GM12878 (cell line): ENCODE measurements around the gene KRTAP10-9. TPM values are rescaled to one million over a fixed set of nuclear protein-coding genes. Genes with fewer than 3 reads are reported as not detected.

ENCODE experiments used
- ATAC-seq: fragments of 200-7000 bp; cut with Tn5 transposase; 3 replicates; pipeline ENCODE4 v1.9.1; 2020; ENCODE audit warnings: mild to moderate bottlenecking, moderate library complexity
- BruUV-seq: library from RNA; stranded (reverse); fragments of 400-500 nt; replicated peaks from 2 replicates; lab custom pipeline; 2021; lab: Mats Ljungman, UMichigan
- CTCF ChIA-PET: fragments of 300-600 bp; sonication (Branson Sonifier 250); formaldehyde crosslinking; extraction: SDS; loops from one replicate; lab custom pipeline; 2021; ENCODE audit warnings: inconsistent platforms; lab: Yijun Ruan, JAX
- POLR2A ChIA-PET: fragments of 350-600 bp; formaldehyde crosslinking; extraction: SDS; loops from one replicate; lab custom pipeline; 2021; ENCODE audit warnings: inconsistent platforms; lab: Charles Lee
- RAD21 ChIA-PET: fragments of 300-600 bp; sonication (Branson Sonifier 250); formaldehyde crosslinking; loops from one replicate; lab custom pipeline; 2023; ENCODE audit warnings: antibody characterized with exemption; ENCODE audit not compliant: unreplicated experiment; lab: Charles Lee
- SMC1A ChIA-PET: fragments of 300-600 bp; sonication (Branson Sonifier 250); formaldehyde crosslinking; loops from one replicate; lab custom pipeline; 2023; ENCODE audit not compliant: unreplicated experiment, uncharacterized antibody; lab: Charles Lee
- DNase-seq: peaks from one replicate; pipeline ENCODE4 v3.0.0-alpha.2; 2011; ENCODE audit warnings: low read depth, low spot score
- FAIRE-seq: peaks from 3 replicates; lab custom pipeline; 2011; peaks lifted over from hg19 to GRCh38; lab: Jason Lieb, UNC
- H2AFZ ChIP-seq: 2 replicates; pipeline ENCODE4 v1.6.0; 2011; ENCODE audit warnings: low read depth, low read length, control low read depth; ENCODE audit not compliant: control insufficient read depth
- H3K27ac ChIP-seq: 2 replicates; pipeline ENCODE4 v1.5.1; 2011; ENCODE audit warnings: control low read depth; ENCODE audit not compliant: control insufficient read depth, insufficient read depth
- H3K27me3 ChIP-seq, 2 experiments: replicated peaks in 1 of 2; 2 replicates each; pipeline versions ENCODE4 v1.6.0 to v1.6.1; 2011; ENCODE audit warnings: low read length in 1 of 2; ENCODE audit not compliant: control insufficient read depth in 2 of 2, insufficient read depth in 2 of 2
- H3K36me3 ChIP-seq, 2 experiments: 2 replicates each; pipeline ENCODE4 v1.5.1; 2011; ENCODE audit warnings: low read length in 1 of 2; ENCODE audit not compliant: control insufficient read depth in 2 of 2, insufficient read depth in 2 of 2
- H3K4me1 ChIP-seq: 2 replicates; pipeline ENCODE4 v1.6.1; 2011; ENCODE audit warnings: mild to moderate bottlenecking, low read length, moderate library complexity, mixed read lengths; ENCODE audit not compliant: control insufficient read depth, insufficient read depth
- H3K4me2 ChIP-seq: 2 replicates; pipeline ENCODE4 v1.6.0; 2011; ENCODE audit warnings: control low read depth; ENCODE audit not compliant: control insufficient read depth, insufficient read depth
- H3K4me3 ChIP-seq: fragments of 200-600 bp; sonication (generic); 2 replicates; pipeline ENCODE4 v1.5.1; 2016
- H3K79me2 ChIP-seq: 2 replicates; pipeline ENCODE4 v1.6.0; 2011; ENCODE audit warnings: low read length; ENCODE audit not compliant: control insufficient read depth, insufficient read depth
- H3K9ac ChIP-seq: 2 replicates; pipeline ENCODE4 v1.8.0; 2011; ENCODE audit warnings: low read length, control low read depth, mixed read lengths; ENCODE audit not compliant: control insufficient read depth, insufficient read depth
- H3K9me3 ChIP-seq: replicated peaks from 3 replicates; pipeline ENCODE4 v1.5.1; 2011; ENCODE audit warnings: mild to moderate bottlenecking, low read length; ENCODE audit not compliant: control insufficient read depth, insufficient read depth
- H4K20me1 ChIP-seq: 2 replicates; pipeline ENCODE4 v1.6.0; 2011; ENCODE audit not compliant: control insufficient read depth, insufficient read depth
- BCL3 ChIP-seq: IDR thresholded peaks from 2 replicates; pipeline ENCODE4 v1.6.1; 2011; ENCODE audit warnings: borderline replicate concordance, low read depth, mild to moderate bottlenecking, moderate library complexity, low read length; ENCODE audit not compliant: insufficient read depth, poor library complexity, severe bottlenecking
- CBX3 ChIP-seq: fragments of 200-600 bp; sonication (generic); IDR thresholded peaks from 2 replicates; pipeline ENCODE4 v1.6.1; 2016; ENCODE audit warnings: low read depth, borderline replicate concordance
- CHD4 ChIP-seq: fragments of 200-600 bp; sonication (generic); IDR thresholded peaks from 2 replicates; pipeline ENCODE4 v1.6.1; 2016; ENCODE audit warnings: mild to moderate bottlenecking
- HDAC2 ChIP-seq: fragments of 200-600 bp; sonication (generic); IDR thresholded peaks from 2 replicates; pipeline ENCODE4 v1.6.1; 2017
- NFIC ChIP-seq: IDR thresholded peaks from 2 replicates; pipeline ENCODE4 v1.6.1; 2012; ENCODE audit warnings: low read depth, mild to moderate bottlenecking, inconsistent platforms, low read length, moderate library complexity
- NFYB ChIP-seq: IDR thresholded peaks from 2 replicates; pipeline ENCODE4 v1.6.1; 2011; ENCODE audit warnings: low read depth, mild to moderate bottlenecking, low read length, improper control_type of control experiment, moderate library complexity; ENCODE audit not compliant: insufficient read depth
- NR2C2 ChIP-seq: IDR thresholded peaks from 2 replicates; pipeline ENCODE4 v1.6.1; 2011; ENCODE audit warnings: borderline replicate concordance, low read depth; ENCODE audit not compliant: control insufficient read depth, insufficient read length
- RAD21 ChIP-seq: IDR thresholded peaks from 2 replicates; pipeline ENCODE4 v1.6.1; 2011; ENCODE audit warnings: mild to moderate bottlenecking, low read depth, low read length, moderate library complexity; ENCODE audit not compliant: insufficient read depth
- RCOR1 ChIP-seq: conservative IDR thresholded peaks from 2 replicates; pipeline ENCODE4 v1.6.1; 2012; ENCODE audit warnings: low read depth, low read length, improper control_type of control experiment
- RFX5 ChIP-seq: IDR thresholded peaks from 2 replicates; pipeline ENCODE4 v1.6.1; 2011; ENCODE audit warnings: low read depth, low read length, improper control_type of control experiment
- RUNX3 ChIP-seq: IDR thresholded peaks from 2 replicates; pipeline ENCODE4 v1.6.1; 2012; ENCODE audit warnings: low read length, inconsistent platforms
- SMAD5 ChIP-seq: IDR thresholded peaks from 2 replicates; pipeline ENCODE4 v1.6.1; 2016; ENCODE audit warnings: antibody characterized with exemption, low read depth
- TBL1XR1 ChIP-seq: IDR thresholded peaks from 2 replicates; pipeline ENCODE4 v1.6.1; 2012; ENCODE audit warnings: low read depth, low read length, improper control_type of control experiment
- TCF3 ChIP-seq: IDR thresholded peaks from 2 replicates; pipeline ENCODE4 v1.6.1; 2012; ENCODE audit warnings: low read depth, mild to moderate bottlenecking, low read length, borderline replicate concordance; ENCODE audit not compliant: insufficient read depth
- YBX1 ChIP-seq: fragments of 450-650 bp; IDR thresholded peaks from 2 replicates; pipeline ENCODE4 v1.6.1; 2016; ENCODE audit warnings: antibody characterized with exemption
- YY1 ChIP-seq: IDR thresholded peaks from 2 replicates; pipeline ENCODE4 v1.6.1; 2011; ENCODE audit warnings: low read depth, mild to moderate bottlenecking, low read length
- WGBS: methylation state at CpG from one replicate; pipeline ENCODE4 v1.1.6; 2016; ENCODE audit warnings: low lambda C conversion rate; ENCODE audit not compliant: insufficient replicate concordance, insufficient coverage; ENCODE audit errors: missing lambda C conversion rate; 5-methylcytosine and 5-hydroxymethylcytosine counted together
- in situ Hi-C: fragments of 300-500 bp; cut with MboI; formaldehyde crosslinking; loops from 9 replicates; pipeline ENCODE4 v1.14.3; 2018; ENCODE audit warnings: mixed read lengths
- intact Hi-C: fragments of 100-400 bp; cut with micrococcal nuclease; formaldehyde crosslinking; loops from one replicate; pipeline ENCODE4 v1.14.2; 2022; ENCODE audit not compliant: unreplicated experiment
- polyA plus RNA-seq, 11 experiments: library from polyadenylated mRNA; depleted of rRNA in 4 of 11; unstranded in 6 of 11; stranded (reverse) in 5 of 11; fragments of >200 nt; fragmentation: Nextera tagmentation in 4 of 11; fragmentation: Illumina TruSeq in 1 of 11; extraction: Ambion mirVana in 4 of 11; extraction: Trizol in 1 of 11; gene quantifications; 1 replicate in 1 of 11; 2 replicates in 10 of 11; pipeline versions ENCODE4 v1.2.1 to v1.2.3, GENCODE V29; 2011 to 2016; ENCODE audit warnings: inconsistent platforms in 2 of 11, missing spikeins in 2 of 11, low read depth in 1 of 11
- total RNA-seq, 4 experiments: library from RNA; depleted of rRNA in 3 of 4; stranded (reverse); fragments of >200 nt in 3 of 4; fragmentation: Illumina TruSeq in 1 of 4; extraction: Trizol in 1 of 4; gene quantifications; 2 replicates each; pipeline versions ENCODE4 v1.2.1 to v1.2.3, GENCODE V29; 2013 to 2021
- TF ChIP-seq, protein P1 (sequence below): IDR thresholded peaks from 2 replicates; pipeline ENCODE4 v1.6.1; 2012; ENCODE audit warnings: low read depth, low read length, improper control_type of control experiment

The KRTAP10-9 gene
- total and polyA plus RNA-seq, 10 of the 15 experiments (the other 5 are each of a cell fraction or from before 2014, with no cell fraction given), result not detected

GRCh38 chr21:44616591-44616926 lies 10.3 kb upstream of the KRTAP10-9 start:
- no peaks in the 10 kb centered on the region for H3K79me2 ChIP-seq
- intact Hi-C loops, result no loop called here
- CTCF ChIA-PET, result no interaction called here
- no peak overlapping the region for H2AFZ ChIP-seq
- no peaks in the 10 kb centered on the region for H3K36me3 ChIP-seq
- DNase-seq (no peak), ATAC-seq (no peak), FAIRE-seq (no peak)
- no peaks in the 10 kb centered on the region for H4K20me1 ChIP-seq
- BruUV-seq, result no TSS peak
- WGBS, result 53% methylated on average over 16 of the region's 16 CpGs
- in situ Hi-C loops, result no loop called here
- POLR2A ChIA-PET, result no interaction called here
- no peak for TF ChIP-seq NR2C2
- no peak for TF ChIP-seq TCF3
- no peak for TF ChIP-seq RUNX3
- H3K9ac ChIP-seq, result no peak overlapping the region
- H3K27ac ChIP-seq, result no peak overlapping the region
- SMC1A ChIA-PET, result no interaction called here
- peaks cover 2% of the 10 kb centered on the region; the same call in 1 of the 3 replicates for H3K9me3 ChIP-seq
- no peak overlapping the region for H3K4me3 ChIP-seq
- no peaks in the 10 kb centered on the region for H3K27me3 ChIP-seq
- no peak overlapping the region for H3K4me2 ChIP-seq
- H3K4me1 ChIP-seq, result no peaks in the 10 kb centered on the region
- RAD21 ChIA-PET, result no interaction called here

- FAIRE-seq, result no peak
- no peaks in the 10 kb centered on the region for H3K27me3 ChIP-seq
These were observed 9.8 kb upstream of the KRTAP10-9 start for GRCh38 chr21:44617071-44617501.

More at GRCh38 chr21:44617071-44617501, 9.8 kb upstream of the KRTAP10-9 start:
- DNase-seq (no peak), ATAC-seq (no peak)
- 26% methylated on average over 8 of the region's 8 CpGs for WGBS
- intact Hi-C loops (no loop called here), in situ Hi-C loops (no loop called here)
- CTCF ChIA-PET, result no interaction called here
- H3K9me3 ChIP-seq, result no peaks in the 10 kb centered on the region; the same call in 2 of the 3 replicates
- no peak overlapping the region for H3K9ac ChIP-seq
- H3K4me1 ChIP-seq, result no peaks in the 10 kb centered on the region
- H2AFZ ChIP-seq, result no peak overlapping the region
- RAD21 ChIA-PET, result no interaction called here
- SMC1A ChIA-PET, result interaction anchor here (1.2 kb wide), 1 partner anchor 183 kb away, joined by 3 read pairs; no protein-coding TSS in a partner anchor
- no peak overlapping the region for H3K27ac ChIP-seq
- H4K20me1 ChIP-seq, result no peaks in the 10 kb centered on the region
- H3K4me3 ChIP-seq, result no peak overlapping the region
- POLR2A ChIA-PET, result no interaction called here
- H3K4me2 ChIP-seq, result no peak overlapping the region
- TF ChIP-seq YY1, result no peak
- TF ChIP-seq TBL1XR1, result no peak
- TF ChIP-seq, protein P1, sequence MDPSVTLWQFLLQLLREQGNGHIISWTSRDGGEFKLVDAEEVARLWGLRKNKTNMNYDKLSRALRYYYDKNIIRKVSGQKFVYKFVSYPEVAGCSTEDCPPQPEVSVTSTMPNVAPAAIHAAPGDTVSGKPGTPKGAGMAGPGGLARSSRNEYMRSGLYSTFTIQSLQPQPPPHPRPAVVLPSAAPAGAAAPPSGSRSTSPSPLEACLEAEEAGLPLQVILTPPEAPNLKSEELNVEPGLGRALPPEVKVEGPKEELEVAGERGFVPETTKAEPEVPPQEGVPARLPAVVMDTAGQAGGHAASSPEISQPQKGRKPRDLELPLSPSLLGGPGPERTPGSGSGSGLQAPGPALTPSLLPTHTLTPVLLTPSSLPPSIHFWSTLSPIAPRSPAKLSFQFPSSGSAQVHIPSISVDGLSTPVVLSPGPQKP, result no peak
- TF ChIP-seq NFIC, result no peak
- TF ChIP-seq NFYB, result no peak
- TF ChIP-seq SMAD5, result no peak
- no peak for TF ChIP-seq CHD4
- no peak for TF ChIP-seq HDAC2
- TF ChIP-seq RUNX3, result no peak
- TF ChIP-seq RFX5, result no peak
- no peak for TF ChIP-seq RCOR1
- no peak for TF ChIP-seq RAD21
- TF ChIP-seq CBX3, result no peak
- TF ChIP-seq BCL3, result no peak
- no peak for TF ChIP-seq YBX1
- no peaks in the 10 kb centered on the region for H3K36me3 ChIP-seq
- H3K79me2 ChIP-seq, result no peaks in the 10 kb centered on the region
- BruUV-seq, result no TSS peak
